IMR-90 (cell line): ENCODE data around the gene IPO13.

Experiments
- NFE2L2 ChIP-seq: fragments of 150-350 bp; IDR thresholded peaks from 2 replicates; pipeline ENCODE4 v1.6.1; 2016; ENCODE audit warnings: low read depth, mild to moderate bottlenecking, low read length
- TF ChIP-seq, protein P1 (sequence below): conservative IDR thresholded peaks from 2 replicates; pipeline ENCODE4 v1.5.1; 2012; ENCODE audit warnings: mild to moderate bottlenecking, low read depth, low read length, improper control_type of control experiment

DNA sequence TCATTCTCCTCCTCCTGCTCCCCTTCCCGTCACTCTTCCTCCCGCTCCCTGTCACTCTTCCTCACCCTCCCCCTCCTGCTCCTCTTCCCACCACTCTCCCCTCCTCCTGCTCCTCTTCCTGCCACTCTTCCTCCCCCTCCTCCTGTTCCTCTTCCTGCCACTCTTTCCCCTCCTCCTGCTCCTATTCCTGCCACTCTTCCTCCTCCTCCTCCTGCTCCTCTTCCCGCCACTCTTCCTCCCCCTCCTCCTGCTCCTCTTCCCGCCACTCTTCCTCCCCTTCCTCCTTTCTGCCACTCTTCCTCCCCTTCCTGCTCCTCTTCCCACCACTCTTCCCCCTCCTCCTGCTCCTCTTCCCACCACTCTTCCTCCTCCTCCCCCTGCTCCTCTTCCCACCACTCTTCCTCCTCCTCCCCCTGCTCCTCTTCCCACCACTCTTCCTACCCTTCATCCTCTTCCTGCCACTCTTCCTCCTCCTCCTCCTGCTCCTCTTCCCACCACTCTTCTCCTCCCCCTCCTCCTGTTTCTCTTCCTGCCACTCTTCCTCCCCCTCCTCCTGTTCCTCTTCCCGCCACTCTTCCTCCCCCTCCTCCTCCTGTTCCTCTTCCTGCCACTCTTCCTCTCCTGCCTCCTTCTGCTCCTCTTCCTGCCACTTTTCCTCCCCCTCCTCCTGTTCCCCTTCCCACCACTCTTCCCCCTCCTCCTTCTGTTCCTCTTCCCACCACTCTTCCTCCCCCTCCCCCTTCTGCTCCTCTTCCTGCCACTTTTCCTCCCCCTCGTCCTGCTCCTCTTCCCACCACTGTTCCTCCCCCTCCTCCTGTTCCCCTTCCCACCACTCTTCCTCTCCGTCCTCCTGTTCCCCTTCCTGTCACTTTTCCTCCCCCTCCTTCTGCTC lies 41.8 kb upstream of the IPO13 start:
- TF ChIP-seq, protein P1, sequence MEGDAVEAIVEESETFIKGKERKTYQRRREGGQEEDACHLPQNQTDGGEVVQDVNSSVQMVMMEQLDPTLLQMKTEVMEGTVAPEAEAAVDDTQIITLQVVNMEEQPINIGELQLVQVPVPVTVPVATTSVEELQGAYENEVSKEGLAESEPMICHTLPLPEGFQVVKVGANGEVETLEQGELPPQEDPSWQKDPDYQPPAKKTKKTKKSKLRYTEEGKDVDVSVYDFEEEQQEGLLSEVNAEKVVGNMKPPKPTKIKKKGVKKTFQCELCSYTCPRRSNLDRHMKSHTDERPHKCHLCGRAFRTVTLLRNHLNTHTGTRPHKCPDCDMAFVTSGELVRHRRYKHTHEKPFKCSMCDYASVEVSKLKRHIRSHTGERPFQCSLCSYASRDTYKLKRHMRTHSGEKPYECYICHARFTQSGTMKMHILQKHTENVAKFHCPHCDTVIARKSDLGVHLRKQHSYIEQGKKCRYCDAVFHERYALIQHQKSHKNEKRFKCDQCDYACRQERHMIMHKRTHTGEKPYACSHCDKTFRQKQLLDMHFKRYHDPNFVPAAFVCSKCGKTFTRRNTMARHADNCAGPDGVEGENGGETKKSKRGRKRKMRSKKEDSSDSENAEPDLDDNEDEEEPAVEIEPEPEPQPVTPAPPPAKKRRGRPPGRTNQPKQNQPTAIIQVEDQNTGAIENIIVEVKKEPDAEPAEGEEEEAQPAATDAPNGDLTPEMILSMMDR, result no peak
- no peak for TF ChIP-seq NFE2L2
